ENCODE data around the gene GRIK2.

GRIK2 gene

DNA sequence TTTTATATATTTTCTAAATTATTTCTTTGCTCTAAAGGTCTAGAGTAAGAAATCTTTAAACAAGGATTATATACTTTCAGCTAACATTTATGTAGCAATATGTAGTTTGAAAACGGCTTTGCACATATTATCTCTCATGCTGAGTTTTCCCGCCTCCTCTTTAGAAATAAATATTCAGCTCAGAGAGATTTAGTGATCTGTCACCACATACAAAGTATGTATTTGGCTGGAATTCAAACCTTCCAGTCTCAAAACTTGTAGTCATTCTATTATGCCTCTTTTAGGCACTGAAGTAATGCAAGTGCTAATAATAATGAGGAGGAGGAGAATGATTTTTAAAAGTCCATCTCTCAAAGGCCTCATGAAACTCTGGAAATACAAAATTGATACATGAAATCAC is 525.0 kb downstream of the GRIK2 start:
- DNase-seq: no peak

DNA sequence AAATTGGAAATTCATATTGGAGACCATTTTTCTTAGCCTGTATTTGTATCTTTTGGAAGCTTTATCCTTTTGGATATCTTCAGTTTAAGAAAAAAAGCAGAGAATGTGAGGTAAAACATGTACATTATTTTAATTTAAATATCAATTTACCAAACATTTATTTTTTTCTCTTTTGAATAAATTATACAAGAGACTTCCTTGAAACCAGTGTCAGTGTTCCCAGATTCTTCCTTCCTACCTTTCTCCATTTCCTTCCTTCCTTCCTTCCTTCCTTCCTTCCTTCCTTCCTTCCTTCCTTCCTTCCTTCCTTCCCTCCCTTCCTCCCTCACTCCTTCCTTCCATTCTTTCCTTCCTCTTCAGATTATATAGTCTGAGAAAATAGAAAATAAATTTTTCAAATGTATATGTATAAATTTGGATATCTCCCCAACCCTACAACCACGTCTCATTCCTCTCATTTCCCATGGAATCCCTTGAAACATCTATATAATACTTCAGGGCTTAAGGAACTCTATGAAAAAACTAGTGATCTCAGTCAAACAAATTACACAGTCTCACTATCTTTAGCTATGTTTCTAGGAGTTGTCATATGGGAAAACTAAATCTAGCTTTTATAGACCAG is 528.4 kb downstream of the GRIK2 start:
- DNase-seq: no peak

DNA sequence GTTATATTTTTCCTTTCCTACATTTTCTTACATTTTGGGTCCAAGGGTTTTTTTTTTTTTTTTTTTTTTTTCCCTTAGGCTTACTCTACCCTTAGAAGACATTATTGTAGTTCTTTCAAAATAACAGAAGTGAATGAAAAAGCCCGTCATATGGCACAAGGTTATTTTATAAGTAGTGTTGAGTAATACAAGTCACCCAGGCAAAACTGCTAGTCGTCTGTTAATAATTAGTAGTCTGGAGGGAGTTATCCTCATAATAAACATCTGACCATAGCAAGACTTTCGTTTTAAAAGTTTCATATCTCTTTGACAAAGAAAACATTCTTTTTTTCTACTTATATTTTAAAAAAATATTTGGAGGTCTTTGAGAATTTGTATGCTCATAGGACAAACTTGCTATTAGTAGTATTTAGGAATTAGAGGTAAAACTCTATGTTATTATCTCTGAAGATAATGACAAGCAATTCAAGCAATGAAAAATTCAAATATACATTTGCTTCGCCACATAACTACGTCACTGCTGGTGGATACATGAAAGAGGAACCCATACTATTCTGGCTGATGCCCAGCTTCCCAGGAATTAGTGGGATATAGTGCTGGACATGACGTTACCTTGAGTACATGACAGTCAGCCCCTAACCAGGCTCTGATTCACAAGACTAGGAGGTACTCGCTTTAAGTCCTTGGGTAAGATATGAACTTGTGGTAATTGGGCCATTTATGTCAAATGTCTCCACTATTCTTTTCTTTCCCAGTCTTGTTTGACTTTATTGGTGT is 532.8 kb downstream of the GRIK2 start:
- DNase-seq: no peak

DNA sequence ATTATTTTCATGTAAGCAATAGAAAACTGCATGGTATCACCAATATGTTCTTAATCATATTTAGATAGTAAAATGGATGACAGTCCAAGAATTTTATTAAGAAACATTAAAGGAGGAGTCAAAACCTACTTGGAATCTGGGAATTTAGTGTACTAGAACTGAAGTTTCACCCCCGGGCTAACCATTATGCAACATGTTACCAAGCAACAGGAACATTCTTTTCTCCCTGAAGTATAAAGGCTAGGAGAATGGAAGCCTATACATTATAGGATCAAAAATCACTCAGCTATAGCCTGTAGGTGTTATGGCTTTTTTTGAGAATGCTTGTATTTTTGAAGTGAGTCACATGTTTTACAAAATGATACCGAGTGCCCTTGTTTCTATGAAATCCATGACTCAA is 538.3 kb downstream of the GRIK2 start:
- no peak for DNase-seq

DNA sequence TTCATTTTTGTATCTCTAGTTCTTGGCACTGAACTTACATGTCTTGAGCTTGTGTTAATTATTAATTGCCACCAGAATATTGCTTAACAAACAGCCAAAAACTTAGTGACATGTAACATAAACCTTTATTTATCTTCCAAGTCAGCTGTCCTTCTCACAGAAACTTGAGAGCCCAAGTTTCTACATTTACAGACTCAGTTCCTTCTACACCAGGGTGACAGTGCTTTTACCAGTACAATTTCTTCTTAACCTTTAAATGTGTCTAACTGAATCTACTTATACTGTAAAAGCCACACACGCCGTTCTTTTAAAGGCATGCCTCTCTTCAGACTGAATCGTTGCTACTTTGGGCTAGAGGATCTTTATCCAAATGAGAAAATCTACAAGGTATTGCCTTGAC is 539.2 kb downstream of the GRIK2 start:
- no peak for DNase-seq

DNA sequence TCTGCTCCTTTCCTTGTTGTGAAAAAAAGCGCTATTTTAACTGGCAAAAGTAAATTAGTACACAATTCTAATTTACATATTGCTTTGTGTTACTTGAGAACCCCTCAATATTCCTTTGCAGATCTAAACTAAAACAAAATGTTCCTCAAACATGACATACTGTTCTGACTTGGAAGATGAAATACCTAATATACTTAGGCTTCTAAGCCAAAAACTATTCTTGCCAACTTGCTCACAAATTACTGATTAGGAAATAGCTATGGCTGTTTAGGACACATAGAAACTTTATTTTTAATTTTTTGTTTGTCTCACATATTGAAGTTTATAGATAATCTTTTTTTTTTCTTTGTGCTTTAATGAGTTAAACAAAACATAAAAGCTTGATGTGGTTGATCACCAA is 542.2 kb downstream of the GRIK2 start:
- DNase-seq: no peak

DNA sequence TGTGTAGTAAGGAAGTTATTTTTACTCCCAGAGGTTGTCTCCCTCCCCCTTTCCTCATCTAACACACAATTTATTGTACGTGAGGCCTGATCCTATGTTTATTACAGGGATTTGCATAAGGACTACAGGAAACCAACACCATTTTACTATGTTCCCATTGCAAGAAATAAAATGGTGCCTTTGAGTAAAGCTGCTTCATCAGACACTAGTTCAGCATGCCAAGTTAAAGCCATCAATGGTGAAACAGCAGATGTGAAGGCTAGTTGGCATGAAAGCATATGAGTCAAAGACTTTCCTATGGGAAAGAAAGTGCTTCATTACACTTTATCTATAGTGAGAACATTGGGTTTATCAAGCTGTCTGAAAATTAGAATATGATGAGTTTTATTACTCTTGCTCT is 543.0 kb downstream of the GRIK2 start:
- DNase-seq: no peak

DNA sequence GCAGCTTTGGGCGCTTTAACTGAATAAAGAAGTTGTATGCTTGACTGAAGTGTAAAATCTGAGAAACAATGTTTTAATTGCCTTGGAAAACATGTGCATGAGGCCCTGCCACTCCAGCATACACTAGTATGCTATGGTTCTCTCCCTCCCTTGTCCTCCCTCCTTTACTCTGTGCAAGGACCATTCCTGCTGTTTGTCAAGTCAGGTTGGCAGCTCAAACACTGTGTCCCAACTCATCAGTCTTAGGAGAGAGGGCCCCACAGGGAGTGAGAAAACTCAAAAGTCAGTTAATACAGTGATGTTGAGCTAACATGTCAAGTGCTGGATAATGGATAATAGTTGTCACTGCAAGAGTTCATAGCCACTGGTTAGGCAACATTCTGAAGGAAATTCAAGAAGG is 543.6 kb downstream of the GRIK2 start:
- DNase-seq: no peak

DNA sequence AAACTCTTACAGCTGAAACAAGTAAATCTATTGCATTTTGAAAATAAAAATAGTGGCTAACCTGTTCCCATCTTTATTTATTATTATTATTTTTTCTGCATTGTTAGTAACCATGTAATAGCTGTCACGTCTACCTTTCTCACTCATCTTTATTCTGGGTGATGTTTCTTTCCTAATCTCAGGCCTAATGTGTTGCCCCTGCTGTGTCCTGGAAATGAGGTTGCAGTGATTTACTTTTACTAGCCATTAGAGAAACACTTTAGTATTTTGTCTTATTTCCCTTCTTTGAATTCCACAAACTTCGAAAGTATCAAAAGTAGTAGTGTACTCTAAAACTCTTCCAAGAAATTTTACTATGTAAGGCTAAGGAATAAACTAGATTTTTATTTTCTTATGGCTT is 546.9 kb downstream of the GRIK2 start:
- no peak for DNase-seq

DNA sequence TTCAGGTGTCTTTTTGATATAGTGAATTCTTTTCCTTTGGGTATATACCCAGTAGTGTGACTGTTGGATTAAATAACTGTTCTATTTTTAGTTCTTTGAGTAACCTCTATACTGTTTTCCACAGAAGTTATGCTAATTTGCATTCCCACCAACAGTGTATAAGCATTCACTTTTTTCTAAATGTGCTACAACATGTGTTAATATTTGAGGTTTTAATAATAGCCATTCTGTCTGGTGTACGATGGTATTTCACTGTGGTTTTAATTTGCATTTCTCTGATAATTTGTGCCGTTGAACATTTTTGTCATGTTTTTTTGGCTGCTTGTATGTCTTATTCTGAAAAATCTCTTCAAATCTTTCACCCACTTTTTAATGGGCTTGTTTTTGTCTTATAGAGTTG is 563.5 kb downstream of the GRIK2 start:
- no peak for DNase-seq

DNA sequence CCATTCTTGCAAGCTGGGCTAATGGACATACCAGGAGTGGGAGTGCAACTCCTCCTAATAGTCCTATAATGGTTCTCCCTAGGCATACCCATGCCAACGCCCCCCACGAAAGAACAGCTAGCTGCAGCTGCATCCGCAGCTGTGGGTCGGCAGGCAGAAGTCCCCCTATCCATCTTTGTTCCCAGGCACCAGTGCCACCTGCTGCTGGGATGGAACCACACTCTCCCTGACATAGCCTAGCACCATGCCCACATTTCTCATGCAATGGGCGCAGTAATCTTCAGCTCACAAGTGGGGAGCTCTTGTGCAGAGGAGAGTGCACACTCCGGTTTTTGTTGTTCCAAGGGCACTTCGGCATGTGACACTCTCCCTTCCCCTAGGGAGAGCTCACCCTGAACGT is 567.8 kb downstream of the GRIK2 start:
- no peak for DNase-seq

DNA sequence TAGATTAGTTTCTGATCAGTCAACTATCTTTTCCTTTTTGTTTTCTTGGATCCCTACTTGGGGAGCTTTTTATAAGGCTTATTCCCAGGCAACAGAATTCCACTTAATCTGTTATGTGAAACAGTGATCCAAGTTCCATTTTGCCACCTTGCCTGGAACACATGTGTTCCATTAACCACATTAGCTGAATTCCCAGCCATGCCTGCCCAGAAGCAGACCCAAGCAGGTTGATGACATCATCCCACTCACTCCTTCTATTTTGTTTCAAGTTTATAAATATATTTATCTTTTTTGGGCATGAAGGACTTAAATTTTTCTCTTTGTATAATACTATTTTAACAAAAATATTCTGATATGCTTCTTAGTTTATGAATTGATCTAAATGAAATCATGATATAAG is 587.4 kb downstream of the GRIK2 start:
- no peak for DNase-seq

DNA sequence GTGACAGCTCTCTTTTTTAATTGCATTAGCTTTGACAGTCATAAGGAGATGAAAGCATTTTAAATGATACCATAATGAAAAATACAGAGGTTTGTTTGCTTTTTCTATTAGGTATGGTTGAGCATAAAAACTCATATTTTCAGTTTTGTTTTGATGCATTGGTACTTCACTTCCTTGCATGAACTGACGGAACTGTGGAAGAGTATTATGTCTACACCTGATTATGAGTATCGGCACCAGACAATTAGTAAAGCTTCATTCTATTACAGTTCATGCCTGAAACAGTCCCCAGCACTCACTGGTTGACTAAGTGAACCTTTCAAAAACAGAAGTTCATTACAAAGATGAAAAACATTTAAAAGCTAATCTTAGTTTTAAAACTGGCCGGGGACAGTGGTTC is 593.0 kb downstream of the GRIK2 start:
- DNase-seq: no peak

DNA sequence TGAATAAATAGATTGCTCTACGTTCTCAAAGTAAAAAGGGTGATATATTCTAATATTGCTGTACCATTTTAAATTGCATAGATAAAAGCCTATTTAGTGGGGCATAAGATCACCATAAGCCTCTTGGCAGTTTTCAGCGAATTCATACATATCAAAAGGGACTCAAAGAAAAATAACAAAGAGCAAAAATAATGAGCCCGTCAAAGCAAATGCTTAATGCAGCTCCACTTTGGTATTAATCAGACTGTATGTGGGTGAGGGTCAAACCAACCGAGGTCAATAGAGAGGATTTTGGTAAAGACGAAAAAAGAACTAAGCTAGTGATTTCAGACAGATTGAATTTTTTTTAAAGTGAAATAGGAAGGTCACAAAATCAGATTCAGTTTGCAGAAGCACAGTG is 598.8 kb downstream of the GRIK2 start:
- DNase-seq: no peak

DNA sequence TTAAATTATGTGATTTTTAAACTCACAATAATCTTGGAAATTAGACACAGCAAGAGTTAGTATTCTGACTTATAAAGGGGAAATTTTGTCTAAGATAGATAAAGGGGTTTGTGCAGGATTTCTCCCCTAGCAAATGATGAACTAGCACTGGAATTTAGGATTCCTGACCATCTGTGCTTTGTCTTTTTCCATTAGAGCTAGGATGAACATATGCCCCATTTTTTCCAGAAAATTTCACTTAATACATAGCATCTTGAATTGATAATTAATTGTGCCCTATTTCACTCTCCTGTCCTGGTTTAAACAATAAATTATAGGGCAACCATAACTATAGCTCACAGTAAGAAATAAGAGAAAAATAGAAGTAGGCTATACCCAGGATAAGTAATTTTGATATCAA is 601.0 kb downstream of the GRIK2 start:
- no peak for DNase-seq

DNA sequence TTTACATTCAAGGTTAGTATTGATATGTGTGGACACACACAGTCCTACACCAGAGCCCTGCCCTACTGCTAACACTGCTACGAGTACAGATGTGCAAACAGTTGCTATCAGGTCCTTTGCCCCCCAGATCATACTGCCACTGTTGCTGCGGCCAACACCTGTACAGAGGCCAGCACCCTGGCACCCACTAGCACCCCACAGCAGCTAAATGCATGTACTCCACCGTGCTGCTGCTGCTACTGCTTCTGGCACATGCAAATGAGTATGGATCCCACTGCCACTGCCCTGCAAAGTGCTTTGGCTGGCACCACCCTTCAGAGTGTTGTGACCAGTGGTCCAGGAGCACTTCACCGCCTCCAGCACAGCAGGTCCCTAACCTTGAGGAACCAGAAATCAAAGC is 621.9 kb downstream of the GRIK2 start:
- no peak for DNase-seq

DNA sequence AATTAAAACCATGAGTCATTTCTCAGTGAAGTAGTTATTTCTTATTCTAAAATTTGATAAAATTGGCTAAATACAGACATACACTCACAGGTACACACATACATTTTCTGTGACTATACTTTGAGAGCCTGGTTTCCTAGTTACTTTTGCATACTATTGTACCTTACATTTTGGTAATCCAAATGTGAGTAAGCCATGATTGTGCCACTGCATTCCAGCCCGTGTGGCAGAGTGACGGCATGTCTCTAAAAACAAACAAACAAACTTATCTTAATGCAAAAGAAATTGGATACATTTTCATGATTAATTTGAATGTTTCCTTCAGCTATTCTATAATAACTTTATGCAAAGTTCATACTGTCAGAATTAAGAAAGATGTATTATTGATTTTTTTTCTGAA is 628.8 kb downstream of the GRIK2 start:
- DNase-seq: no peak

DNA sequence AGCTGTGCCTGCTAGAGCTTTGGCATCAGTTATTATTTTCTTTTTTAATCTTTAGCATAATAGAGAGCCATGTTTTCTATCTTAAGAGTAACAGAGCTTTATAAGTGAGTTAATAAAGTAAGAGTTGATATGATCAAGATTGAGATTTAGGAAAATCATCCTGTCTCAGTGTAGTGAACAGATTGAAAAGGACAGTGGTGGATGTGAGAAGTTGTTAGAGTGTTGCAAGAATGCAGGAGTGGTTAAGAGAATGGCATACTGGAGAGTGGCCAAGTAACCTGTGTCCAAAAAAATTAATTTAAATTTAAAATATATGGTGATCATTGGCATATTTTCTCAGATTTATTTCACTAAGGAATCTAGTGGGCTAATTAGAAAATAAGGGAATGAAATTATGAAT is 629.3 kb downstream of the GRIK2 start:
- no peak for DNase-seq

DNA sequence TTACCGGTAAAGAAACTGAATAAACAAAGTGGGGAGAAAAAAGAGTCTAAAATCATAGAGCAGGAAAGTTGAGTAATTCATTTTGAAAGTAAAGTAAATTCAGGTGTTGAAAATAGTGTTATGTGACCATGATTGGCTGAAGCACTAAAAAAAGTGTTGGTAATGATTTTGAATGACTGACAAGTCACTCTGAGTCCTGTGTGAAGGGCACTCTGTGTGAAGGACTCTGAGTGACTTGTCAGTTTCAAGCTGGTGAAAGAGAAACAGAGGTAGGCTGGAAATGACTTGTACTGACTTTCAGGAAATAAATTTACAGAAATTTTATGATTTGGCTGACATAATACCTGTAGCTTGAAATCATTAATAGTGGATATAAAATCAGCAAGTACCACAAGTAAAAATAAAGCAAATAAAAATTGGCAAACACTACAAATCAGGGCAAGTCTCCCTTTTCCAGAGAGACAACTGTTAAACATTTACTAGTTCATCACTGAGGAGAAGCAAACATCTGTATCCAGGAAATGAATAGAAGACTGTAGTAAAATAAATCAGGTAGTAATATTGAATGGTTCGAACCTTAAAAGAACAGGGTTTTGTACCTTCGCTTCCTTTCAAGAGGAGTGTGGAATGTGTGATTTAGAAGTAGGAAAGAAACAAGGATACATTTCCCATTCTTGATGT is 630.6 kb downstream of the GRIK2 start:
- no peak for DNase-seq

DNA sequence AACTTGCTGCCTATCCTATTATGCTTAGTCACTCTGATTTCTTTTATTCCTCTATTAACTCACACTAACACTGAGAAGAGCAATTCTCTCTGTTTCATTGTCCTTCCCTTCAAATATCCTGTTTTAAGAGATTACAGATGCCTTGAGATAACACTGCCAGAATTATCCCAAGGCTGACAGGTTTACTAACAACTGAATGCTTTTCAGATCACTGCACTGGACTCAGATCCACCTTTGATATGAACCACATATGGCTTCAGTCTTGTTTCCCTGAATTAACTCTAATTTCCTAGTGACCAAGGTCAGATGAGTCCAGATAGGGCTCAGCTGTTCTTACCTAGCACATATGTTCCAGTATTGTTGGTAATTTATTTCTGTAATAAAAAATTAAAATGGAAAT is 633.1 kb downstream of the GRIK2 start:
- DNase-seq: no peak

DNA sequence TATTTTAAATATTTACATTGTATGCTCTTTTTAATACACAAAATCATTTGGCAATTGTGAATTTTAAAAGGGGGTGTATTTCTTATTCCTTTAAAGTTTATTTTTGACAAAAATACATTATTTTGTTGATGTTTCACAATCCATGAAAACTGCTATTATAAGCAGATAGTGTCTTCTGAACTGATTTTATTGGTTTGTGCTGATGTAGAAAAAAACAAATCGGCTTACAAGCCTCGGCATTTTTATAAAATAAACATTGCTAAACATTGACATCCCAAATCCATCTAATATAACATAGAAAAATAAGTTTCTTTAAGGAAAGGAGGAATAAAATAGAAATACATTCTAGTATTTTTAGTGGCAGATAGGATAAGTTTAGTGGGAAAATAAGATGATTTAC is 634.7 kb downstream of the GRIK2 start:
- DNase-seq: no peak

DNA sequence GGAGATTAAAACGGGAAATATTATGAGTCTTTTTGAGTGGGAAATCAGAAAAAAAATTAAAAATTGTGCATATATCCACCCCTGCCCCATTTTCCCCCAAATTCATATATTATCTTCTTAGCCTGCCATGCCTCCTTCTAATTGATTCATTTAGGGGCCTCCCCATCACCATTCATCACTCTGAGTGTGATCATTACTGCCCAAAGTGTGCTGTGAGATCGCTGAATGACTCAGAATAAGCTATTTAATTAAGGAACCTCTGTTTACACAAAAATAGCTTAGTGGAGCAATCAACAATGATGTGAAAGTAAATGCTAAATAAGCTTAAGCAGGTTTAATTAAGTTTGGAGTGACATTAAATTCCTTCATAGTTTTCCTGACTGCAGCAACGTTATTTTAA is 645.5 kb downstream of the GRIK2 start:
- DNase-seq: no peak

DNA sequence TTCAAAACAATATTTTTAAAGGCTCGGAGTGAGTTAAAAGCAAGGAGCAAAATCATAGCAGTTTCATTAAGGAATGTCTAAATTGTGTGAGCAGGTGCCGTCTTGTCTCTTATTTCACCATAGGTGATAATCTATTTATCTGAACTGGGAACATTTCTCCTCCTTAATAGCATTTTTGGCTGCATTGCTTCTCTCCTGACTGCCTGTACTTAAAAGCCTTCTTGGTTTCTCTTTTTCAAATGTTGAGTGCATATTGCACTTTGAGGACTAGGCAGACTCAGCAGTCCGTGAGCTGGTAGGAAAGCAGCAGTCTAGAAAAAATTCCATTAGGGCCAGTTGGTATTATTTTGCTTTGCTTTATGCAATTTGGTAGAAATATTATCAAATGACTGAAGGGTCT is 645.9 kb downstream of the GRIK2 start:
- no peak for DNase-seq

DNA sequence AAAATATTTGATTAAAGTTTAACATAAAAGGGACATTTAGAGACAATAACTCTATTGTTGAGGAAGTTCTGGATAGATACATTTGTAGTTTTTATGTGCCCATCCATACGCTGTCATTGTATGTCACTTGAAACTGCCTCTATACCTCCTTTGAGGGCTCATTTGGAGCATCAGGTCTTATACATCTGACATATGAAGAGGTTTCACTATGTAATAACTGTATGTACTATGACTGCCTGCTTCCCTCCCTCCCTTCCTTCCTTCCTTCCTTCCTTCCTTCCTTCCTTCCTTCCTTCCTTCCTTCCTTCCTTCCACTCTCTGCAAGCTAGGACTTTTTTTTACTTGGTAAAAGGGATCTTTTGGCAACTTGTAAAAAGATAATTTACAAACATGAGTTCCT is 657.5 kb downstream of the GRIK2 start:
- DNase-seq: no peak

DNA sequence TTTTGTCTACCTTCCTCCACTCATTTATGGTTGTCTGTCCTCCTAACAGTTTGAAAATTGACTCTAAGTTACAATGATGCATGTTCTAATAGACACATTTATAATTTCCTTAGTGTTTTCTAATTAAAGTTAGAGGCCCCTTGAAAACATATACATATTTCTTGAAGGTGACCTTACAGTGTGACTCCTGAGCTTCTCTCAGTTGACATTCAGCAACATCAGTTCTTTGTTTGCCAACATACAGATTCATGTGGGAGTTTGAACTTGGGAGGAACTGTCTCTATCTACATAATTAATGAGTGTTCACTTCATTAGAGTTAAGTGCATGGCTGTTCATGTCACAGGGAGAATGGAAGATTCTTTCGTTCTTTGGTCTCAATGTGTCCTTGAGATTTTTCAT is 658.2 kb downstream of the GRIK2 start:
- DNase-seq: no peak
